Neutrophil (primary cell): ENCODE results near the gene TRIM69.

Experiments used
- H3K27ac ChIP-seq: fragments of 200-600 bp; sonication (generic); 2 replicates; pipeline ENCODE4 v1.5.1; 2016; ENCODE audit warnings: mild to moderate bottlenecking, moderate library complexity
- H3K27me3 ChIP-seq: fragments of 200-600 bp; sonication (generic); 2 replicates; pipeline ENCODE4 v1.6.0; 2016; ENCODE audit warnings: mild to moderate bottlenecking
- H3K36me3 ChIP-seq: fragments of 200-600 bp; sonication (generic); 2 replicates; pipeline ENCODE4 v1.5.1; 2017
- H3K4me1 ChIP-seq, 2 experiments: fragments of 200-600 bp in 1 of 2; sonication (generic) in 1 of 2; 1 replicate in 1 of 2; 2 replicates in 1 of 2; pipeline versions ENCODE4 v1.5.1 to v1.6.1; 2013 to 2016; ENCODE audit warnings: low read depth in 1 of 2, low read length in 1 of 2, mild to moderate bottlenecking in 1 of 2, moderate library complexity in 1 of 2; ENCODE audit not compliant: control insufficient read depth in 1 of 2, insufficient read depth in 1 of 2
- H3K4me3 ChIP-seq, 2 experiments: fragments of 200-600 bp in 1 of 2; sonication (generic) in 1 of 2; 1 replicate in 1 of 2; 2 replicates in 1 of 2; pipeline ENCODE4 v1.5.1; 2013 to 2016; ENCODE audit warnings: low read depth in 1 of 2, low read length in 1 of 2, mild to moderate bottlenecking in 1 of 2, moderate library complexity in 1 of 2
- H3K9me3 ChIP-seq: fragments of 200-600 bp; sonication (generic); 2 replicates; pipeline ENCODE4 v1.5.1; 2016
- CTCF ChIP-seq: fragments of 200-600 bp; sonication (generic); IDR thresholded peaks from 2 replicates; pipeline ENCODE4 v1.5.1; 2016; ENCODE audit warnings: antibody characterized with exemption

The TRIM69 gene

GRCh38 chr15:44808557-44808956 lies 72.2 kb downstream of the TRIM69 start:
- H3K36me3 ChIP-seq: no peaks in the 10 kb centered on the region
- H3K4me3 ChIP-seq: no peak overlapping the region
- peaks cover 3% of the 10 kb centered on the region for H3K27me3 ChIP-seq
- TF ChIP-seq CTCF: no peak
- H3K27ac ChIP-seq: no peak overlapping the region
- H3K4me1 ChIP-seq: no peaks in the 10 kb centered on the region
- H3K9me3 ChIP-seq: no peaks in the 10 kb centered on the region

GRCh38 chr15:44810237-44810636 lies 73.9 kb downstream of the TRIM69 start:
- Histone ChIP-seq H3K27ac (no peak overlapping the region), H3K4me3 (no peak overlapping the region), H3K36me3 (no peaks in the 10 kb centered on the region), H3K4me1 (no peaks in the 10 kb centered on the region), H3K9me3 (no peaks in the 10 kb centered on the region), H3K27me3 (peaks cover 3% of the 10 kb centered on the region)
- TF ChIP-seq CTCF: no peak

GRCh38 chr15:44811337-44811736 lies 75.0 kb downstream of the TRIM69 start:
- Histone ChIP-seq H3K36me3 (no peaks in the 10 kb centered on the region), H3K4me1 (no peaks in the 10 kb centered on the region), H3K27me3 (peaks cover 3% of the 10 kb centered on the region), H3K9me3 (no peaks in the 10 kb centered on the region), H3K27ac (no peak overlapping the region), H3K4me3 (no peak overlapping the region)
- TF ChIP-seq CTCF: no peak

- H3K27ac ChIP-seq: no peak overlapping the region
- H3K36me3 ChIP-seq: no peaks in the 10 kb centered on the region
- H3K4me3 ChIP-seq: no peak overlapping the region
- H3K27me3 ChIP-seq: peaks cover 3% of the 10 kb centered on the region
- no peak for TF ChIP-seq CTCF
- H3K4me1 ChIP-seq: no peaks in the 10 kb centered on the region
- H3K9me3 ChIP-seq: no peaks in the 10 kb centered on the region
Observed at GRCh38 chr15:44812029-44812517, 75.7 kb downstream of the TRIM69 start.

GRCh38 chr15:44813231-44813630 lies 76.9 kb downstream of the TRIM69 start:
- Histone ChIP-seq H3K4me1 (no peaks in the 10 kb centered on the region), H3K4me3 (no peak overlapping the region), H3K36me3 (no peaks in the 10 kb centered on the region), H3K27ac (no peak overlapping the region), H3K9me3 (no peaks in the 10 kb centered on the region), H3K27me3 (peaks cover 3% of the 10 kb centered on the region)
- no peak for TF ChIP-seq CTCF
